Stimulated activated naive CD8-positive, alpha-beta T cell treated with anti-CD3 and anti-CD28 coated beads, Interleukin-15, Interleukin-2, amounts not matched to agents 100 ng/mL and 50 ng/mL, for 24 hours (primary cell): ENCODE results near the gene UBE2J2.
A peak's percentile ranks its signal among the peaks of the same experiment; 100 is the strongest.

Source experiments
- H3K27ac Mint-ChIP-seq: one replicate; pipeline ENCODE4 v1.8.0; 2021; ENCODE audit warnings: mild to moderate bottlenecking, mixed read lengths
- H3K27me3 Mint-ChIP-seq: one replicate; pipeline ENCODE4 v1.8.0; 2021; ENCODE audit warnings: mixed read lengths
- H3K36me3 Mint-ChIP-seq: one replicate; pipeline ENCODE4 v1.8.0; 2021; ENCODE audit warnings: low read depth, mixed read lengths
- H3K4me1 Mint-ChIP-seq: one replicate; pipeline ENCODE4 v1.8.0; 2021; ENCODE audit warnings: low read depth, mixed read lengths
- H3K4me3 Mint-ChIP-seq: one replicate; pipeline ENCODE4 v1.8.0; 2021; ENCODE audit warnings: mild to moderate bottlenecking, mixed read lengths
- H3K9me3 Mint-ChIP-seq: one replicate; pipeline ENCODE4 v1.8.0; 2021; ENCODE audit warnings: mixed read lengths

Gene UBE2J2

DNA sequence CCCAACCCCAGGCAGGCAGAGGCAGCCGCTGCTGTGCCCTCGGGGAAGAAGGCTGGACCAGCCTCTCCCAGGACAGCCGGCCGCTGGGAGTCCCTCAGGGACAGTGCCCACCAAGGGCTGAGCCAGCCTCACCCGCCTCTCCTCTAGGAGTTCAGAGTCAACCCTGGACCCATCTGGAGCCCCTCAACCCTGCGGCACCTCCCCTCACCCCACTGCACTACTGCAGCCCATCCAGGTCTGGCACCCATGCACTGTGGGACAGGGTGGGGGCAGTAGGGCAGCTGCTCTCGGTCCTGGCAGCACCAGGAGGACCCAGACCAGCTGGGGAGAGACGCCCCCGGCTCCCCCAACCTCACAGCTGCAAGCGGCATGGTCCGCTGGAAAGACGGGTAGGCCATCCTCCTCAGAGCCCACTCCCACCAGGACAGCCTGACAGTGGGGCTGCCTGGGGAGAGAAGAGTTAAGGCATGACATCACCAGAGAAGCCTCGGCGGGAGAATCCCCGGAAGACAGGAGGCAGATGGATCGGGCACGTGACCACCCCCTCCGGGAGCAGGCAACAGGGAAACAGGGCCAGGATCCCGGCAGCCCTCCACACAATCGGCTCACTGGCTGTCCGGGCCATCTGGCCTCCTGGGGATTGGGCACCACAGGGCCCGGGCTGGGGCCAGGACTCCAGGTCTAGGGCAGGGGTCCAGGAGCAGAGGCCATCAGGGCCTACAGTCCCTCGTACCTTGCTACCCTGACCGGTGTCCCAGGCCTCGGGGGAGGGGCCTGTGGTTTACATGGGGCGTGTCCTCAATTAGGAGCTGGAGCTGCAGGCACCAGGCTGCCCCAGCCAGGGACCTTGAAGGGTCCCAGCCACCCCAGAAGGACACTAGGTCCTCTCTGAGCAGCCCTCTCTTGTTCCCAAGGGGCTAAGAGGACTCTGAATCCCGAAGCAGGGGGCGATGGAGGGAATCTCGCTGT is 31.0 kb upstream of the UBE2J2 start:
- Mint-ChIP-seq H3K4me3 (peak overlapping the region; percentile 45), H3K27ac (no peak overlapping the region)

DNA sequence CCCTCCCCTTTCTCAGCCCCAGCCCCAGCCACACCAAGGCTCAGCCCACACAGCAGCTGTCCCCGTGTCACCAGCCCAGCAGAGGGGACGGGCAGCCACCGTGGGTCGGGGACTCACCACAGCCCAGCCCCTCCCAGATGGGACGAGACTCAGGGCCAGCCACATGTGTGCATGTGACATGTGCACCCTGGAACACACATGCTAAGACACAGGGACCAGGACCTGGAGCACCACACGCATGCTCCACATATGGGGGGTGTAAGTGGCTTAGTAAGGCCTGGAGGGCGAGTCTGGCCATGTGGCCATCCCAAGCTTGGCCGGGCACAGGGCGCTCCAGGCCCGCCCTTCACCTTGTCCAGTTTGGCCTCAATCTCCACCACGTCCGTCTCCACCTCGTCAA is 30.1 kb upstream of the UBE2J2 start:
- Mint-ChIP-seq H3K4me3 (no peak overlapping the region), H3K27ac (no peak overlapping the region), H3K4me1 (peaks cover 19% of the 10 kb centered on the region), H3K27me3 (no peaks in the 10 kb centered on the region), H3K9me3 (no peaks in the 10 kb centered on the region), H3K36me3 (no peaks in the 10 kb centered on the region)

More for the DNA sequence above, 31.0 kb upstream of the UBE2J2 start:
- peaks cover 19% of the 10 kb centered on the region for H3K4me1 Mint-ChIP-seq
- H3K36me3 Mint-ChIP-seq = no peaks in the 10 kb centered on the region
- H3K9me3 Mint-ChIP-seq = no peaks in the 10 kb centered on the region
- H3K27me3 Mint-ChIP-seq = no peaks in the 10 kb centered on the region

DNA sequence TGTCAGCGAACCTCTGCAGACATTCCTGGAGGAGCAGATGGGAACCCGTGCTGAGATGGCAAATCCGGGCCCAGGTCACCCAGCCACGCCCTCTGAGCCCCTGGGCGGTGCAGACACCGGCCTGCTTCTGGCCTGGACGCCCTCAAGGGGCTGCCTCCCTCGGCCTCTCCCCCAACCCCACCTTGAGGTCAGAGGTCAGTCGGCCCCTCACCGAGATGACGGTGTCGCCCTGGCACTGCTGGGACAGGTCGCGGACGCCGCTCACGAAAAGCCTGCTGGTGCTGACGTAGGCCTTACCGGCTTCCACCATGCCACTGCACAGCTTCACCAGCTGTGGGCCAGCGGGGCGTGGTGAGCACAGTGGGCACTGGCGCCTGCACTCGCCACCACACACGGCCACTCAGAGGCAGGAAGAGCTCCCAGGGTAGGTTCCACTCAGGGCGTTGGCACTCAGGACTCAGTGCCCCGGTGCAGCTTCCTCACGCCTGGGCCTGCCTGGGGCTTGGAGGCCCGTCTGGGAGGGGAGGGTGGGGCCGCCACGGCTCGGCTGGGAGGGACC is 29.4 kb upstream of the UBE2J2 start:
- Mint-ChIP-seq H3K36me3 (no peaks in the 10 kb centered on the region), H3K9me3 (no peaks in the 10 kb centered on the region), H3K27me3 (no peaks in the 10 kb centered on the region), H3K4me1 (peaks cover 19% of the 10 kb centered on the region), H3K4me3 (no peak overlapping the region), H3K27ac (no peak overlapping the region)

DNA sequence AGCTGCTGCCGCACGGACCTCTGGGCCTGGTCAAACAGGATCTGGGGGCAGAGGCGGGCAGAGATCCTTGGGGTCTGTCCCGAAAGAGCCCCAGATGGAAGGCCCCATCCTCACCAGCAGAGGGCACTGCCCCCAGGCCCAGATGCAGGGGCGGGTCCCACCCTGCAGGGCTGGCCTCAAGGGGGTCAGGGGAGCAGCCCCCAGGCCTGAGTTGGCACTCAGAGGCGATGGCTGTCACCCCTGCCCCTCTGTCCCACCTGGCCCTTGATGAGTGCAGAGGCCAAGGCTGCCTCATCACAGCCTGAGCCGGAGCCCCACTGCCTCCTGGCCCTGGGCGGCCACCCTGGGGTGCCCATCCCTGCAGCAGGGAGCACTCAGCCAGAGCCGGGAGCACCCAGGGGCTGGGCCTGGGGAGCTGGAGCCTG is 28.4 kb upstream of the UBE2J2 start:
- no peaks in the 10 kb centered on the region for H3K9me3 Mint-ChIP-seq
- H3K27me3 Mint-ChIP-seq = no peaks in the 10 kb centered on the region
- H3K36me3 Mint-ChIP-seq = no peaks in the 10 kb centered on the region
- H3K4me3 Mint-ChIP-seq = no peak overlapping the region
- H3K27ac Mint-ChIP-seq = no peak overlapping the region
- peaks cover 17% of the 10 kb centered on the region for H3K4me1 Mint-ChIP-seq

DNA sequence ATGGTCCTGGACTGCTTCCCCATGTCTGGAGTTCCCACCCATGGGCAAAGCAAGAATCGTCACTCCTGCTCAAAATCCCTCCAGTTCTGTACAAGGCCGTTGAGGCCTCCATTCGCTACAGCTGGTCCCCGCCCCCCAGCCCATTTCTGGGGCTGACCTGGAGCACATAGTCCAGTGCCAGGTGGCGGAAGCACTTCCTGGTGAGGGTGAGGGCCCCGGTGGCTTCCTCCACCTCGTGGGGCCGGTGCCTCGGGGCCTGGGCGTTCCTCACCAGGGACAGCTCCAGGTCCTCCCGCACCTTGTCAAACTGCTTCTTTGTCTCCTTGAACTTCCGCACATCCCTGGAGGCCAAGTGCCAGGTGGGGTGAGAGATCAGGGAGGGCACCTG is 26.7 kb upstream of the UBE2J2 start:
- H3K4me3 Mint-ChIP-seq = no peak overlapping the region
- no peak overlapping the region for H3K27ac Mint-ChIP-seq
- H3K4me1 Mint-ChIP-seq = peaks cover 3% of the 10 kb centered on the region
- H3K9me3 Mint-ChIP-seq = no peaks in the 10 kb centered on the region
- H3K36me3 Mint-ChIP-seq = no peaks in the 10 kb centered on the region
- no peaks in the 10 kb centered on the region for H3K27me3 Mint-ChIP-seq

DNA sequence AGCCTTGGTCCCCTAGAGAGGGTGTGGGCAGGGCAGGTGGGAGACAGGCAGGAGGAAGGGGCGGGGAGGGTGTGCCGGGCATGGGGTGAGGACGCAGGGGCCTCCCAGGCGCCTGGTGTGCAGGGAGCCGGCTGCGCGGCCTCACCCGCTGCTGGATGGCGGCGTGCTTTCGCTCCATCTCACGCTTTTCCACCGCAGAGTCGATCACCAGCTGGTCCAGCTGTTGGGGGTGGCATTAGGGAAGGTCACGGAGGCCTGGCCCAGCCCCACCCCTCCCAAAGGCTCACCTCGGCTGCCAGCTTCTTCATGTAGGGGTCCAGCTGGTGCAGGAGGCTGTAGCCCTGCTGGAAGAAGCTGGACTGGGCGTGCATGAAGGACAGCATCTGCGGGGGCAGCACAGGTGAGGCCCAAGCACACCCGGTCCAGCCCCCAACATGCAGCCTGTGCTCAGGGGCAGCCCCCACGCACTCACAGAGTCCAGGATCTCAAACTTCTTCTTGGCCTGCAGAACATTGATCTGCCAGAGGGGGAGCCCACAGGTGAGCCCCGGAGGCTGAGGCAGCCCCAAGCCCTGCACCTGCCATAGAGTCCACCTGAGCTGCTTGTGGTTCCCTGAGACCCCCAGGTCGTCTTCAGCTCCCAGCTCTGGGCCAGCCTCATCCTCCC is 26.2 kb upstream of the UBE2J2 start:
- H3K4me3 Mint-ChIP-seq = no peak overlapping the region
- H3K36me3 Mint-ChIP-seq = no peaks in the 10 kb centered on the region
- H3K27ac Mint-ChIP-seq = no peak overlapping the region
- no peaks in the 10 kb centered on the region for H3K4me1 Mint-ChIP-seq
- no peaks in the 10 kb centered on the region for H3K9me3 Mint-ChIP-seq
- no peaks in the 10 kb centered on the region for H3K27me3 Mint-ChIP-seq

DNA sequence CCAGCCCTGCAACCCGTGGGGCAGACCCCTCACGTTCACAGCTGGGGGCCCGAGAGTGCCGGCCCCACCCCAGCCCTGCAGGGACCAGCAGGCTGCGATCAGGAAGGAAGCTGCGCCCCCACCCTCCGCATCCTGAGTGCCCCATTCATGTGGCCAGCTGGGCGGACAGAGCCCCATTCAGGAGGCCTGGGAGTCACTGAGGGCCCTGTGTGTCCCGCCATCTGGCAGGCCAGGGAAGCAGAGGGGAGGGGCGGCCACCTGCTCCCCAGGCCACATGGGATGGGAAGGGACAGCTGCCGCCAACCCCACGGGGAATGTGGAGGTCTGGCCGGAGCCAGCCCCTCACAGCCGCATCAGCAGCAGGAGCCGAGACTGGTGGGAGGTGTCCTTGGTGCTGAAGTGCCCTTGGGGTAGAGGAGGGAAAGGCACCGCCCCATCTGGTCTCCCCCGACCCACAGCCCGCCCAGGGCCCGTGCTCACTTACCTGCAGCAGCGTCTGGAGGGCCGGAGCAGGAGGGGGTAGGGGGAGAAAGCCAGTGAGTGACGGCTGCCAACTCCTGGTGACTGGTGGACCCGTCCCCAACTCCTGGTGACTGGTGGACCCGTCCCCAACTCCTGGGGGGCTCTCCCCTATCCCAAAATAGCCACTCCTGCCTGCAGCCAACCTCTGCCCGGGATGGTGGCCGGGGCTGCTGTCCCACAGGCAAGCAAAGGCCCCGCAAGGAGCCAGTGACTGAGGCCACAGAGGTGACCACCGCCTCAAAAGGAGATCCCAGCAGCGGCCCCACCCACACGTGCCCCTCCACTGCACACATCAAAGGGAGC is 25.4 kb upstream of the UBE2J2 start:
- Mint-ChIP-seq H3K27me3 (no peaks in the 10 kb centered on the region), H3K4me1 (no peaks in the 10 kb centered on the region), H3K27ac (no peak overlapping the region), H3K4me3 (no peak overlapping the region), H3K36me3 (no peaks in the 10 kb centered on the region), H3K9me3 (no peaks in the 10 kb centered on the region)

DNA sequence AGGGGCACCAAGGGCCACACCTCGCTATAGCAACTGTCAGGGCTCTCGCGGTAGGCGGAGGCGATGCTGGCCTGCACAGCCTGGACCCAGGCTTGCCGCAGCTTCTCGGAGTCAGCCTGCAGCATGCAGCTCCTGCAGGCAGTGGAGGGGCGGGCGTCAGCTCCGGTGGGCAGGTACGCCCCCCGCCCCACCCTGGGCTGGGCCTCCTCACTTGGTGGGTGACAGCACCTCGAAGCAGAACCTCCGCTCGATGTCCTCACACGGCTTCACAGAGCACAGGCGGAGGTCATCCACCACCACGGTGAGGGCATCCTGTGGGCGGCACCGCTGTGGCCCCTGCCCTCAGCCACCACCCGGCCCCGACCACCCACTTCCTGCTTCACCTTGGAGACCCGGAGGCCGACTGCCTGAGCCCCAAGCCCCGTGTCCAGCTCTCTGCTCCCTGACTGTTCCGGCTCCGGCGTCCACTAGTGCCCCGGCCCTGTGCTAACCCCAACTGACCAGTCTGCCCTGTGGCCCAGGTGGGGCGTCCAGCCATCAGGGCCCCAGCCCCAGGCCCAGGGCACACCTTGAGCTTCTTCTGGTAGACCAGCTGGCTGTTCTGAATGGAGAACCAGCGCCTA is 24.3 kb upstream of the UBE2J2 start:
- no peak overlapping the region for H3K4me3 Mint-ChIP-seq
- H3K4me1 Mint-ChIP-seq = no peaks in the 10 kb centered on the region
- H3K9me3 Mint-ChIP-seq = no peaks in the 10 kb centered on the region
- H3K36me3 Mint-ChIP-seq = no peaks in the 10 kb centered on the region
- no peak overlapping the region for H3K27ac Mint-ChIP-seq
- no peaks in the 10 kb centered on the region for H3K27me3 Mint-ChIP-seq

DNA sequence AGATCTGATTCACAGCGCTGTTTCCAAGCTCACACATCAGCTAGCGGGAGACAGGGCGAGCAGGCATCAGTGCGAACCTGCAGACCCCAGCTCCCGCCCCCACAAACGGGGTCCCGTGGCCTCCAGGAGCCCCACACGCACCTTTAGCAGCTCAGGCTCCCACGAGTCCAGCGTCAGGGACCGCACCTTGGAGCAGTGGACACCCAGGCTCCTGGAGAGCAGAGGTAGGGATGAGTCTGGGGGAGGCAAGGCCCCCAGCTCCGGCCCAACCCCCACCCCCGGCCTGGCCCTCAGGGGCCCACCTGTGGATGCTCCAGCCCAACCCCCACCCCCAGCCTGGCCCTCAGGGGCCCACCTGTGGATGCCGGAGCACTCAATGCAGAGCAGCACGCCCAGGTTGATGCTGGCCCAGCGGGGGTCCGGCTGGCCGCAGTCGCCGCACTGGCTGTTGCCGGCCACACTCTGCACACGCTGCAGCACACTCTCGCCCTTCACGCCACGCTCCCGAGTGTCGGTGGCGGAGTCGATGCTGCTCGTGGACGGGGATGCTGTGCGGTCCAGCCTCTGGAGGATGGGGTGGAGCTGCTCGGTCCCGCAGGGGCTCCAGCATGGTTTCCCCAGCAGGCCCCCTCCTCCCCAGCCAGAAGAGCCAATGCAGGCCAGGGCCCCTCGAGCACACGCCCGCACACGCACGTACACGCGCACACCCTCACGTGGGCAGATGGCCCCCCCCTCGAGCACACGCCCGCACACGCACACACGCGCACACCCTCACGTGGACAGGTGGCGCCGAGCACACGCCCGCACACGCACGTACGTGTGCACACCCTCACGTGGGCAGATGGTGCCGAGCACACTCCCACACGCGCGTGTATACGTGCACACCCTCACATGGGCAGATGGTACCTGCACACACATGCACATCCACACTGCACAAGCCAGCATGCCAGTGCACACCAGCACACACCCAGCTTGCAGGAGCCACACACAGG is 22.7 kb upstream of the UBE2J2 start:
- Mint-ChIP-seq H3K36me3 (no peaks in the 10 kb centered on the region), H3K9me3 (no peaks in the 10 kb centered on the region), H3K27ac (no peak overlapping the region), H3K4me3 (no peak overlapping the region), H3K4me1 (no peaks in the 10 kb centered on the region), H3K27me3 (no peaks in the 10 kb centered on the region)

DNA sequence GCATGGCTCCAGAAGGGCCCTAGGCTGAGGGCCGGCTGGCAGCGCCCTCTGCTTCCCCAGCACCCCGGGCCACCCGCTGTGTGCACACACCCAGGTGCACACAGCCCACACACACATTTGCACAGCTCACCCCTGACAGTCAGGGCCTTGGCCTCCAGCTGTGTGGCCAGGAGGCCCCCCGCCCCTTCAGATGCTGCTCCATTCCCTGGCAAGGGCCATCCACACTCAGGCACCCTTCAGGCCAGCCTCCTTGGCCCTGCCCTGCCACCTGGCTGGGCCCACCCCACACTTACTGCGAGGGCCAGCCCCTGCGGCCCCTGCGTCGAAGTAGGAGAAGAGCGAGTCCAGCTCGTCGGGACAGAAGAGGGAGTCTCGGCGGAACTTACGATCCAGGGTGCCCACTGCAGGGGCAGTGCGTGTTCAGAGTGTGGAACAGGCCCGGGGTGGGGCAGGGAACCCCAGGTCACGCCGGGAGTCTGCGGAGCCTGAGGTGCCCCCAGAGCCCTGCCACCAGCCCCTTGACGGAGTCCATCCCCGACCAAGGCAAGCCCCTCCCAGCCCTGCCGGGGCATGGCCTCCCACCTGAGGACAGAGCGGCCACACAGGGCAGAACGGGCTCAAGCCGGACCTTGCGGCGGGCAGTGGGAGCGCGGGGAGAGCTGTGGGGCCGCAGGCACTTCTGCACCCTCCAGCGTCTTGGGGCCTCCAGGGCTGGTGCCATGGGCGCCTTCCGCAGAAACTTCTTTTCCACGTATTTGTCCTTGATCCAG is 21.7 kb upstream of the UBE2J2 start:
- Mint-ChIP-seq H3K9me3 (no peaks in the 10 kb centered on the region), H3K27me3 (no peaks in the 10 kb centered on the region), H3K4me3 (no peak overlapping the region), H3K4me1 (no peaks in the 10 kb centered on the region), H3K36me3 (no peaks in the 10 kb centered on the region), H3K27ac (peak overlapping the region; percentile 49)

DNA sequence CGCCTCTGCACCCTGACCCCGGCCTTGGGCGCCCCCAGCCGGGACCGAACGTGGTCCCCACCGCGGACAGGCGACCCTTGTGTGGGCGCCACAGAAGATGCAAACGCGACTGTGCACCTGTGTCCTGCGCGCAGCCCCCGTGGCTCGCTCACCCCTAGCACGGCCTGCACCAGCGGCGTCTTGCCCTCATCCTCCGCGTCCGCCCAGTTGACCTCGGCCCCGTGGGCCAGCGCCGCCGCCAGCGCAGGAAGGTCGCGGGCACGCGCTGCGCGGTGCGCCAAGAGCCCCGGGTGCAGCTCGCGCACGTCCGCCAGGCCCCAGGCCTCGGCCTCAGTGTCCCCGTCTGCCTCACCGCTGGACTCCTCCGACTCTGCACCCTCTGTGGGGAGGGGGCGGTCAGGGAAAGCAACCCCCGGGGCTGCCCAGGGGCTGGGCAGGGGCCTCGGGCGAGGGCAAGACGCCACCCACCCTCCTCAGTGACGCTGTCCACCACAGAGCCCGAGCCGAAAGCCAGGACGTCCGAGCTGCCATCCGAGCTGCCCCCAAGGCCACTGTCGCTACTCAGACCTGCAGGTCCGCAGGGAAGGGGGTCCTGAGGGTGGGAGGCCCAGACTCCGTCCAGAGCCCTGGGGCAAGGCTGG is 20.7 kb upstream of the UBE2J2 start:
- no peaks in the 10 kb centered on the region for H3K36me3 Mint-ChIP-seq
- H3K4me1 Mint-ChIP-seq = no peaks in the 10 kb centered on the region
- no peak overlapping the region for H3K27ac Mint-ChIP-seq
- H3K9me3 Mint-ChIP-seq = no peaks in the 10 kb centered on the region
- no peaks in the 10 kb centered on the region for H3K27me3 Mint-ChIP-seq
- H3K4me3 Mint-ChIP-seq = no peak overlapping the region

DNA sequence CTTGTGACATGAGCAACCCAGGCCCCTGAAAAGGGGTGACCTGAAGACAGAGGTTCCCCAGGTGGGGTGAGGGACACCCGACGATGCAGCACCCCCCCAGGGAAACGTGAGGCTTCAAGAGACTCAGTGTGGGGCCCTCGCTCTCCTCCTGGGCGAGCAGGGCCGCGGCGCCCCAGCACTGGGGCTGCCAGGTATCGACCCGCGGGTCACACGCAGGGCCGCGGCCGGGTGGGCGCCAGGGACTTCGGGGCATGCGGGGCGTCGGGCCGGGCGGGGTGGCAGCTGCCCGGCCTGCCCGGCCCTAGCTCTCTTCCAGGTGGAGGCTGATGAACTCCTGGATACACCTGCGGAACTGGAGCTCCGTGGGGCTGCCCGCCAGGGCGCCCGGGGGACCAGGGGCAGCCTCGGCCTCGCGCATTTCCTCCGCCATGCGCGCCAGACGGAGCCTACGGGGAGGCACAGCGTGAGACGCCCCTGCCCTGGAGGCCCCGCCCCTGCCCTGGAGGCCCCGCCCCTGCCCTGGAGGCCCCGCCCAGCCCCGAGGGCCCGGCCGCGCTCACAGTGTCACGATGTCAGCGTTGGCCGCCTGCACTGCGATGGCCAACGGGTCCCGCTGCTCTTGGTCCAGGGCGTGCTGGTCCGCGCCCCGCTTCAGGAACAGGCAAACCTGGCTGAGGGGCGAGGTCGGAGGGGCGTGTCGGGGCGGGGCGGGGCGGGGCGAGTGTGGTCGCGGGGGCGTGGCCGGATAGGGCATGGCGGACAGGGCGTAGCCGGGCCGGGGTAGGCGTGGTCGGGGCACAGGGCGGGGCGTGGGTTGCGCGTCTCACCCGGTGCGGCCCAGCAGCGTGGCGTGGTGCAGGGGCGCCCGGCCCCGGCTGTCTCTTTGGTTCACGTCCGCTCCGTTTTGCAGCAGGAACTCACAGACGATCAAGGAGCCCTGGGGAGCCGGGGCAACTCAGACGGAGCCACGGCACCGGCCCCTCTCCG is 19.9 kb upstream of the UBE2J2 start:
- no peaks in the 10 kb centered on the region for H3K4me1 Mint-ChIP-seq
- H3K36me3 Mint-ChIP-seq = no peaks in the 10 kb centered on the region
- H3K9me3 Mint-ChIP-seq = no peaks in the 10 kb centered on the region
- H3K27ac Mint-ChIP-seq = no peak overlapping the region
- H3K4me3 Mint-ChIP-seq = no peak overlapping the region
- no peaks in the 10 kb centered on the region for H3K27me3 Mint-ChIP-seq
